ENCODE results near the gene SMU1. TPM values are rescaled to one million over a fixed set of nuclear protein-coding genes. Genes with fewer than 3 reads are reported as not detected.

The SMU1 gene
- total RNA-seq, 1 donor, result 31.1 TPM

- no peaks in the 10 kb centered on the region for H3K27me3 ChIP-seq (ENCODE audit: insufficient read depth, low read length)
- DNase-seq (ENCODE audit: insufficient read length, low spot score, missing footprints), result peak; percentile 84
- H3K27ac ChIP-seq (ENCODE audit: low read depth, low read length), result no peak overlapping the region
- peak overlapping the region; percentile 79 for H2AFZ ChIP-seq (ENCODE audit: low read length)
- H3K4me3 ChIP-seq (ENCODE audit: insufficient read depth, low read length), result peak overlapping the region; percentile 38
- TF ChIP-seq, protein P1, sequence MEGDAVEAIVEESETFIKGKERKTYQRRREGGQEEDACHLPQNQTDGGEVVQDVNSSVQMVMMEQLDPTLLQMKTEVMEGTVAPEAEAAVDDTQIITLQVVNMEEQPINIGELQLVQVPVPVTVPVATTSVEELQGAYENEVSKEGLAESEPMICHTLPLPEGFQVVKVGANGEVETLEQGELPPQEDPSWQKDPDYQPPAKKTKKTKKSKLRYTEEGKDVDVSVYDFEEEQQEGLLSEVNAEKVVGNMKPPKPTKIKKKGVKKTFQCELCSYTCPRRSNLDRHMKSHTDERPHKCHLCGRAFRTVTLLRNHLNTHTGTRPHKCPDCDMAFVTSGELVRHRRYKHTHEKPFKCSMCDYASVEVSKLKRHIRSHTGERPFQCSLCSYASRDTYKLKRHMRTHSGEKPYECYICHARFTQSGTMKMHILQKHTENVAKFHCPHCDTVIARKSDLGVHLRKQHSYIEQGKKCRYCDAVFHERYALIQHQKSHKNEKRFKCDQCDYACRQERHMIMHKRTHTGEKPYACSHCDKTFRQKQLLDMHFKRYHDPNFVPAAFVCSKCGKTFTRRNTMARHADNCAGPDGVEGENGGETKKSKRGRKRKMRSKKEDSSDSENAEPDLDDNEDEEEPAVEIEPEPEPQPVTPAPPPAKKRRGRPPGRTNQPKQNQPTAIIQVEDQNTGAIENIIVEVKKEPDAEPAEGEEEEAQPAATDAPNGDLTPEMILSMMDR (IDR thresholded peaks at IDR 0.05; ENCODE audit: extremely low read depth, low read depth, low read length), result peak; percentile 80
- H3K36me3 ChIP-seq (ENCODE audit: insufficient read depth, low read length), result no peaks in the 10 kb centered on the region
- H3K79me2 ChIP-seq (ENCODE audit: insufficient read depth, low read length), result peaks cover 2% of the 10 kb centered on the region
- H3K4me2 ChIP-seq (ENCODE audit: insufficient read depth, low read length), result peak overlapping the region; percentile 71
- no peaks in the 10 kb centered on the region for H4K20me1 ChIP-seq (ENCODE audit: insufficient read depth, low read length)
- H3K4me1 ChIP-seq (ENCODE audit: insufficient read depth, low read length), result peaks cover 18% of the 10 kb centered on the region
- H3K9me3 ChIP-seq (ENCODE audit: low read depth, low read length), result no peaks in the 10 kb centered on the region
These were observed 4.8 kb upstream of the SMU1 start for GRCh38 chr9:33081128-33081851.

DNA sequence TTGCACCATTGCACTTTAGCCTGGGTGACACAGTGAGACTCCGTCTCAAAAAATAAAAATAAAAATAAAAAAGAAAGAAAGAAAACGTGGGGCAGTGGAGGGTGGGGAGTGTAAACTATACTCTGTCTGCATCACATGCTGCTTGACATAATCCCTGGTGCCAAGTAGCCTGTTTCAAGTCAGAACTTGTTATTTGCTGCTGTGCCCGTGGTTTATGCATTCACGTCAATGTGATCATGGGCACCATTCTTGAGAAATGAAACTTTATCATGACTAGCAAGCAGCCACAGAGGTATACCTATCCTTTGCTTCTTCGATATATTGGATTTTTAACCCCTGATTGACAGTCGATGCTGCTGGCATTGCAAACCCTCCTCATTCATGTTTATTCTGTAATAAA lies 4.1 kb upstream of the SMU1 start:
- Histone ChIP-seq H3K36me3 (ENCODE audit: insufficient read depth, low read length) (no peaks in the 10 kb centered on the region), H2AFZ (ENCODE audit: low read length) (peak overlapping the region; percentile 79), H3K27ac (ENCODE audit: low read depth, low read length) (no peak overlapping the region), H3K4me3 (ENCODE audit: insufficient read depth, low read length) (no peak overlapping the region), H3K9me3 (ENCODE audit: low read depth, low read length) (no peaks in the 10 kb centered on the region), H3K27me3 (ENCODE audit: insufficient read depth, low read length) (no peaks in the 10 kb centered on the region), H4K20me1 (ENCODE audit: insufficient read depth, low read length) (peaks cover 5% of the 10 kb centered on the region), H3K4me2 (ENCODE audit: insufficient read depth, low read length) (peak overlapping the region; percentile 71), H3K79me2 (ENCODE audit: insufficient read depth, low read length) (peaks cover 10% of the 10 kb centered on the region), H3K4me1 (ENCODE audit: insufficient read depth, low read length) (peaks cover 24% of the 10 kb centered on the region)
- DNase-seq (ENCODE audit: insufficient read length, low spot score, missing footprints), result no peak
- TF ChIP-seq, protein P1 (IDR thresholded peaks at IDR 0.05; ENCODE audit: extremely low read depth, low read depth, low read length), result no peak

DNA sequence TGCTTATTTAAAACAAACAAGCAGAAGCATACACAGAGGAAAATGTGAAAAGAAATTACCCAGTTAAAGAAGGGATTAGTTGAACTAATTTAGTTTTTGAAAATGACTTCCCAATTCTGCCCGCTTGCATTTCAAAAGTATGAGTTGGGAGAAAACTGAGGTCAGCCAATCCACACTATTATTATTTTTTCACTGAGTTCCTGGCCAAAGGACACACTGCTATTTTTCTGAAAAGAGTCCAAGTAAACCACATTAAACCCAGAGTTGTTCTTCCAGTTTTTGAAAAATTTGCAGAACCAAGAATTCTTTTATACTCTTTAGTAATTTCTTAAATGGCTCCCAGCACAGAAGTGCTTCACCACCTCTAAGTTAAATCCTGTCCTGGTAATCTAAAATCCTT lies 7.5 kb downstream of the SMU1 start:
- Histone ChIP-seq H3K9me3 (ENCODE audit: low read depth, low read length) (no peaks in the 10 kb centered on the region), H3K4me3 (ENCODE audit: insufficient read depth, low read length) (no peak overlapping the region), H3K4me1 (ENCODE audit: insufficient read depth, low read length) (peaks cover 13% of the 10 kb centered on the region), H3K36me3 (ENCODE audit: insufficient read depth, low read length) (peaks cover 60% of the 10 kb centered on the region), H3K27me3 (ENCODE audit: insufficient read depth, low read length) (no peaks in the 10 kb centered on the region), H3K27ac (ENCODE audit: low read depth, low read length) (peak overlapping the region; percentile 13), H4K20me1 (ENCODE audit: insufficient read depth, low read length) (peaks cover 13% of the 10 kb centered on the region), H3K79me2 (ENCODE audit: insufficient read depth, low read length) (peaks cover 44% of the 10 kb centered on the region), H3K4me2 (ENCODE audit: insufficient read depth, low read length) (peak overlapping the region; percentile 38), H2AFZ (ENCODE audit: low read length) (no peak overlapping the region)
- DNase-seq (ENCODE audit: insufficient read length, low spot score, missing footprints), result no peak
- TF ChIP-seq, protein P1 (IDR thresholded peaks at IDR 0.05; ENCODE audit: extremely low read depth, low read depth, low read length), result no peak

- no peak overlapping the region for H2AFZ ChIP-seq (ENCODE audit: low read length)
- peaks cover 13% of the 10 kb centered on the region for H3K4me1 ChIP-seq (ENCODE audit: insufficient read depth, low read length)
- peaks cover 4% of the 10 kb centered on the region for H4K20me1 ChIP-seq (ENCODE audit: insufficient read depth, low read length)
- H3K4me2 ChIP-seq (ENCODE audit: insufficient read depth, low read length), result no peak overlapping the region
- H3K36me3 ChIP-seq (ENCODE audit: insufficient read depth, low read length), result peaks cover 64% of the 10 kb centered on the region
- DNase-seq (ENCODE audit: insufficient read length, low spot score, missing footprints), result no peak
- no peak overlapping the region for H3K4me3 ChIP-seq (ENCODE audit: insufficient read depth, low read length)
- no peaks in the 10 kb centered on the region for H3K27me3 ChIP-seq (ENCODE audit: insufficient read depth, low read length)
- H3K79me2 ChIP-seq (ENCODE audit: insufficient read depth, low read length), result peaks cover 13% of the 10 kb centered on the region
- no peak overlapping the region for H3K27ac ChIP-seq (ENCODE audit: low read depth, low read length)
- no peaks in the 10 kb centered on the region for H3K9me3 ChIP-seq (ENCODE audit: low read depth, low read length)
- TF ChIP-seq, protein P1 (IDR thresholded peaks at IDR 0.05; ENCODE audit: extremely low read depth, low read depth, low read length), result no peak
These were observed 11.1 kb downstream of the SMU1 start for GRCh38 chr9:33065157-33066076.
